ENCODE data around the gene JARID2.

The JARID2 gene

DNA sequence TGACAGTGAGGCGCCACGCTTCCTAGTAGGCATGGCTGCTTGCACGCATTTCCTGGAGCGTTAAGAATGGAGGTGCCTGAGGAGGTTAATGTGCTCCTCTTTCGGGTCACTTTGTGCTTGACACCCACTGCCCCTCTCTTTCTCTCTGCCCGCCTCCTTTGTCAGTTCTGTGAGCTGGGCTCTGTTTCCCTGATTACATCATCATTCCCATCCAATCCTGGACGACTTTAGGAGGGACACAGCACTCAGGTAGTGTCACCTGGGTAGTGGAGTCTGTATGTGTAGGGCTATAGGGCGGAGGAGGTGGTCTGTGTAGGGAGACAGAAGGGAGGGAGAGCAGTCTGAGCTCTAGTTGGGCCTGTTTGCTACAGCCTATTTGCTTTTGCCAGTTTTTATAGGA, 136.8 kb downstream of the JARID2 start:
- DNase-seq: no peak

DNA sequence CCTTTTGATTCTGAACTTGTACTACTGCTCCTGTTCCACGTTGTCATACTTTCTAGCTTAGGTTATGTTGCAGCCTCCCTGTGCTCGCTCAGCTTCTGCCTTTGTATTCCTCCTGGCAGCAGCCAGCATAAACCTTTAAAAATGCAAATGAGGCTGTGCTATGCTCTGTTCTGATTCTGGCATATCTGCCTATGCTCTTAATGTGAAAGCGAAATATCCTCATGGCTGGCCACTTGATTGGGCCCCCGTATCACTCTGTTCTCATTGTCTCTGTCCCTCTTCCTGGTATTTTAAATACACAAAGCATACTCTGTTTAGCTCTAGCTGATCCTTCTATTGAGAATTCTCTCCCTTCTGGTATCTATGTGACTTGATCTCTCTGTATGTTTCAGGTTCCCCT, 139.0 kb downstream of the JARID2 start:
- no peak for DNase-seq

- DNase-seq: no peak
These were observed 139.7 kb downstream of the JARID2 start for GRCh38 chr6:15385521-15385920.

- DNase-seq: no peak
These were observed 140.4 kb downstream of the JARID2 start for GRCh38 chr6:15386110-15386755.

DNA sequence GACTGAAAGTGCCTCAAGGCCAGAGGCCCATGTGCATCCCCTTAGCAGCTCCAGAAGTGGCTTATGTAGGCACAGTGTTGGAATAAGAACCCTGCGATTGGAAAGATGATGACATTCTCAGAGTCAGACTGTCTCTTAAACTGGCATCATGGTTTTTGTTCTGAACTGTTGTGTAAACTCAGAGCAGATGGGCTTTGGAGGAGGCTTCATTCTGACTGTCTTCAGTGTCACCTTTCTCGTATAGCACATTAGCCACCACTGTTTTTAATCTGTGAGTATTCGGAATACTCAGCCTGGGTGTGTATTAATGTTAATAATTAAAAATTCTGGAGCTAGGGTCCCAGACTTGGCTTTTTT, 140.9 kb downstream of the JARID2 start:
- no peak for DNase-seq

DNA sequence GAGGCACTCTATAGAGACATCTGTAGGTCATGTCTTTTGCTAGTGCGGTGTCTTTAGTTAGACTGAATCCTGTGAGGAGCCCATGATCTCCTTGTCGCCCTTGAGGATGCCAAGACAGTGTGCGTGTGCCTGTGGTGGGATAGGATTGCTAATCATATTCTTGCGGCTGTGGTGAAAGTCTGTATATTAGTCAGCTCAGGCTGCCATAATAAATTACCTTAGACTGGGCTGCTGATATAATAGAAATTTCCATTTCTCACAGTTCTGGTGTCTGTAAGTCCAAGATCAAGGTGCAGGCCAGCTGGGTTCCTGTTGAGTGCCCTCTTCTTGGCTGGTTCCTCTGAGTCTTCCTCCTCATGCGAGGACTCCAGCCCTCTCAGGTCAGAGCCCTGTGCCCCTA, 141.2 kb downstream of the JARID2 start:
- no peak for DNase-seq

- DNase-seq: no peak
These were observed 143.4 kb downstream of the JARID2 start for GRCh38 chr6:15389084-15389764.

DNA sequence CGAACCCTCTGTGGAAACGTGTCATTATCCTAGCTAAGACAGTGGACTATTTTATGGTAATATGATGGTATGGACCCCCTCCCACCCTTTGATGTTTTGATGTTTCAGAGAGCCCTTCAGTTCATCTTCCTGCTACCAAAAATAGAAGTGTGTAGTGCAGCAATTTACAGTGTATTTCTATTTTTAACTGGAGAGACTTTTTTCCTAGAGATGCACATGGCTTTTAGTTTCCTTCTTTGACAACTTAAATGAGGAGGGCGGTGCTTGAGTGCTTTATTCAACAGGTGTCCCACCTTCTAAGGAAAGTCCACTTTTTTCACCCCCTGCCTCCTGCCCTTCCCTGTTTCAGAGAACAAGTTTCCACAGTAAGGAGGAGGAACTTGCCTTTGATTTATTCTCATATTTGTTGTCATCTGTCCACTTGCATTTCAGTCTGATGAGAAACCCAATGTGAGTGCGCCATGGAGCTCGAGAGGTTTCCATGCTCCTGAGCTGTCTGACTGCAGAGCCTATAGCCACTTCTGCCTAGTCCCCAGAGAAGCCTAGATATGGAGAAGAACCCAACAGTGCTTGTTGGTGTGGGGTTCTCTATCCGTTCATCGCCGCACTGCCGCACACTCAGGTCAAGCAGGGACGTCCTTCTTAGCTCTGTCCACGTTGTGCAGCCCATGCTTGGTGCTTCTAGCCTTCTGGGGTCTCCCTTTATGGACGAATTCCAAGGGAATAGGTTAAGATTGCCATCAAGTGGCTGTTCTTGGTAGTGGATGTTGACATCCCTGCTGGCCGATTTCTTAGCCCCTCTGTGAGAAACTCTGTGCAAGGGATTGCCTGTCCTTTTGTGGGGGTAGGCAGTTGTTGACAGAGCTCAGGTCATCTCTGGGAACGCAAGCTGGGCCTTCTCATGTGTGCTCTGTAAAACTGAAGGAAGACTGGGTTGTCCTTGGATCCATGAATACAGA, 144.2 kb downstream of the JARID2 start:
- DNase-seq: no peak

DNA sequence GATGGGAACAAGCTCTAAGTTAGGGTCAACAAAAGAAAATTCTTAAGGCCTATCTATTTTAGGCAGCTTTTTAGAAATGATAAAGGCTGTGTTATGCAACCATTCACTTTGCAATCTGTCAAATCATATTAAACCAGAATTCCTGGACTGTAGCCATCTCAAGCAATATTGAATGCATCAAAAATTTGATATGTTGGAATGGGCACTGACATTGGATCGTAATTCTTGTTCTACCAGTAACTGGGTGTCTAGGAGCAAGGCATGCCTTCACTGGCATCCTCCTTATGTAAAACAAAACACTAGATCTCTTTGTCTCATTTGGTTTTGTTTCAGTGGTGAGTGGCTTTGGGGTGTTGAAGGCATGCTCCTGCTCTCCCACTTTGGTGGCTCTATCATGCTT, 145.6 kb downstream of the JARID2 start:
- no peak for DNase-seq

GRCh38 chr6:15392182-15392581, 146.3 kb downstream of the JARID2 start:
- no peak for DNase-seq

DNA sequence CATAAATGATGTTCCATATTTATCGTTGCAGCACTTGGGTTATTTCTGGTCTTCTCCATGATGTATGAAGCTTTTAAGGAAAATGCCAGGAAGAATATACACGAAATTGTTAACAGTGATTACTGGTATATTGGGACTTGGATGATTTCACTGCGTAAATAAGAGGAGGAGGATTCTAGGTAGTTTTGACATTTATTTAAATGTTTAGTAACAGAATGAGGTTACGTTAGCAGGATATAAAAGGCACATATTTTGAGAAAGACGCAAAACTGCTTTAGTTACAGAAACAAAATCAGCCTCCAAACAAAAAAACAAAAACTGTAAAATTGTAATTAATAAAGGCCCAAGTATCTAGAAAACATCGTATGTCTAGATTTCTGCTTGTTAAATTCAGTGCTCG, 147.7 kb downstream of the JARID2 start:
- DNase-seq: no peak

GRCh38 chr6:15395087-15395486, 149.2 kb downstream of the JARID2 start:
- no peak for DNase-seq

DNA sequence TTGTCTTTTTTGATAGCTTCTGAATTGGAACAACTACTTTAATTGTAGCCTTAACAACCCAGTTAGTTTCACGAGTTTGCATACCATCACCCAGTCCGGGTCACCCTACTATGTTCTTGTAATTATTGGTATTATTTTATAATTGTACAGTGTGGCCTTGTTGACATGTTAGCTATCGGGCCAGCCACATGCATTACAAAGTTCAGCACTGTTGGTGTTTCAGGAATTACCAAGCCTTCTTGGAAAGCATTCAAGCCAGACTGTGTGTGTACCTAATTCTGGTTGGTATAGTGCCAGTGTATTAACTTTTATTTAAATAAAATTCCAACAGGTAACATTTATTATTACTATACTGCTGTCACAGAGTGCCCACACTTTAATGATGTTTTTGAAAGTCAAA, 150.9 kb downstream of the JARID2 start:
- no peak for DNase-seq

GRCh38 chr6:15398633-15399275, 152.9 kb downstream of the JARID2 start:
- DNase-seq: no peak

GRCh38 chr6:15399641-15400470, 154.0 kb downstream of the JARID2 start:
- DNase-seq: no peak

- no peak for DNase-seq
These were observed 154.7 kb downstream of the JARID2 start for GRCh38 chr6:15400572-15401004.

DNA sequence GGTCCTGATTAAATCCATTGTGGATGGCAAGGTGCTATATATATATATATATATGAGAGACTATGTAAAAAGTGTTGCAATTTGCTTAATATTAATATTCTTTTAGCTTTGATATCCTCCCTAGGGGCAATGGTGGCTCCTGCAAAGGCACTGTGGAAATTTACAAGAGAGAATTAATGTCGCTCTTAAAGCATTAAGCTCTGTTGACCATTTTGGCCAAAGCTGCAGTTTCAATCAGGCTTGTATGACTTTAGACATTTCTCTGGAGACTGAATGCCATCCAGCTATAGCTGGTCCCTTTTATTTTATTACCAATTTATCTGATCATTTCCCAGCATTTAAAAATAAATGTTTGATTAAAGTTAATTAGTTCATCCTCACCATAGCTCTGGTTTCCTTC, 155.3 kb downstream of the JARID2 start:
- DNase-seq: no peak

GRCh38 chr6:15401769-15402250, 155.9 kb downstream of the JARID2 start:
- no peak for DNase-seq

DNA sequence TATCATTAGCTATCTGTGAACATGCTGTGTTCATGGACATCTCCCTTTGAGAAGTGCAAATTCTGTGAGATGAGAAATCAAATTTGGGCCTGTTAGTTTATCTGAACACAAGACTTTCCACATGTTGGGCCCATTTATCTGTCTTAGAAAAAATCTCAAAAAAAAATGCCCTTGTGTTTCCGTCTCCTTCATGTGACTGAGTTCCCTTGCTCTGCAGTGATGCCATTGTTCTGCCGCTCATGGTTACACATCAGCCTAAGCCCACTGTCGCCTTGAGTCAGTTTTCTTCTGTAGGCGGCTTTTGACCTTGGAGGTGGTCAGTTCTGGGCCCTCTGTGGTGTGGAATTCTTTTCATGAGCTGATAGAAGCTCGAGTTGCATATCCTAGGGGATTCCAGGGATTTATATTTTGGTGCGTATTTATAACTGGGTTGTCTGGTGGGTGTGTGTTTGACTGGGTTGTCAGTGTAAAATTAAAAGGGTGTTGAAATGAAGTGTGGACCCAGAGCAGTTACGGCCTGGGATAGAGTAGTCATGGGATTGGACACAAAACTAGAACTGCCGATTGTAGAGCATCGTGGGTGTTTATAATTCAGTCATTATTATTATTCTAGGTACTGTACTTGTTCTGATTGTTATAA, 156.7 kb downstream of the JARID2 start:
- no peak for DNase-seq

- no peak for DNase-seq
These were observed 157.4 kb downstream of the JARID2 start for GRCh38 chr6:15403094-15403755.

DNA sequence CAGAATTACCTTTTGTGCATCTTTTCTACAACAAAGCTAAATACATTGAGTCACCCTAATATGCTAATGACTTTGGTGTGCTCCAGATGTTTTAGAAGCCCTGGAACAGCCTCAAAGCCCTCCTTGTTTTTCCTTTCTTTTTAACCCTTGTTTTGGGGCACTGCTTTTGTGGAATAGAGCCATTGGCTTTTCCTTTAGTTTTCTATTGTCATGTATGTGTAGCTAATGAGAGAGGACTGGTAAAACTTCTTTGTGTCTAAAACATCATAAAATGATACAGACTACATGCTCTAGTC, 158.8 kb downstream of the JARID2 start:
- no peak for DNase-seq
